Brain microvascular endothelial cell (primary cell): ENCODE data around the gene UFSP1.
A peak's percentile ranks its signal among the peaks of the same experiment; 100 is the strongest.

Experiments used
- DNase-seq: peaks from one replicate; pipeline ENCODE4 v3.0.0-alpha.2; 2020
- H3K27ac ChIP-seq: fragments of 250-450 bp; sonication (Bioruptor Pico); 2 replicates; pipeline ENCODE4 v1.5.1; 2020; ENCODE audit warnings: mild to moderate bottlenecking, moderate library complexity
- H3K27me3 ChIP-seq: fragments of 250-450 bp; sonication (Bioruptor Pico); replicated peaks from 2 replicates; pipeline ENCODE4 v1.5.1; 2020; ENCODE audit warnings: mild to moderate bottlenecking
- H3K36me3 ChIP-seq: fragments of 250-450 bp; sonication (Bioruptor Pico); replicated peaks from 2 replicates; pipeline ENCODE4 v1.5.1; 2020; ENCODE audit warnings: mild to moderate bottlenecking
- H3K4me3 ChIP-seq: 2 replicates; pipeline ENCODE4 v1.5.1; 2011; ENCODE audit warnings: low read depth, mild to moderate bottlenecking, control low read depth, low read length, moderate library complexity
- in situ Hi-C: cut with HindIII; loops from 2 replicates; pipeline ENCODE4 v1.10.0; 2017; ENCODE audit warnings: low sequenced_read_pairs, low pct_ligation_motif_present
- TF ChIP-seq, protein P1 (sequence below): IDR thresholded peaks from 2 replicates; pipeline ENCODE4 v1.5.1; 2011; ENCODE audit warnings: low read depth, mild to moderate bottlenecking, moderate library complexity, low read length, control low read depth, inconsistent platforms; ENCODE audit errors: missing control alignments

UFSP1 gene

GRCh38 chr7:100895956-100896731 is 6.6 kb upstream of the UFSP1 start:
- DNase-seq = no peak
- H3K36me3 ChIP-seq = no peaks in the 10 kb centered on the region
- in situ Hi-C loops = no loop called here
- peaks cover 15% of the 10 kb centered on the region for H3K27me3 ChIP-seq
- TF ChIP-seq, protein P1, sequence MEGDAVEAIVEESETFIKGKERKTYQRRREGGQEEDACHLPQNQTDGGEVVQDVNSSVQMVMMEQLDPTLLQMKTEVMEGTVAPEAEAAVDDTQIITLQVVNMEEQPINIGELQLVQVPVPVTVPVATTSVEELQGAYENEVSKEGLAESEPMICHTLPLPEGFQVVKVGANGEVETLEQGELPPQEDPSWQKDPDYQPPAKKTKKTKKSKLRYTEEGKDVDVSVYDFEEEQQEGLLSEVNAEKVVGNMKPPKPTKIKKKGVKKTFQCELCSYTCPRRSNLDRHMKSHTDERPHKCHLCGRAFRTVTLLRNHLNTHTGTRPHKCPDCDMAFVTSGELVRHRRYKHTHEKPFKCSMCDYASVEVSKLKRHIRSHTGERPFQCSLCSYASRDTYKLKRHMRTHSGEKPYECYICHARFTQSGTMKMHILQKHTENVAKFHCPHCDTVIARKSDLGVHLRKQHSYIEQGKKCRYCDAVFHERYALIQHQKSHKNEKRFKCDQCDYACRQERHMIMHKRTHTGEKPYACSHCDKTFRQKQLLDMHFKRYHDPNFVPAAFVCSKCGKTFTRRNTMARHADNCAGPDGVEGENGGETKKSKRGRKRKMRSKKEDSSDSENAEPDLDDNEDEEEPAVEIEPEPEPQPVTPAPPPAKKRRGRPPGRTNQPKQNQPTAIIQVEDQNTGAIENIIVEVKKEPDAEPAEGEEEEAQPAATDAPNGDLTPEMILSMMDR = no peak
- no peak overlapping the region for H3K27ac ChIP-seq
- peak overlapping the region; percentile 12 for H3K4me3 ChIP-seq

GRCh38 chr7:100895701-100895955 is 6.1 kb upstream of the UFSP1 start, which contains the start of gene ACHE:
Gene ACHE, minus strand, starts transcription at chr7:100895888. Its CDS starts 1,656 bp downstream, at chr7:100894232.
- TF ChIP-seq, protein P1 = no peak
- Histone ChIP-seq H3K36me3 (no peaks in the 10 kb centered on the region), H3K27ac (no peak within 1 kb of the TSS), H3K4me3 (peak within 1 kb of the TSS; percentile 44), H3K27me3 (peaks cover 15% of the 10 kb centered on the region)
- in situ Hi-C loops = no loop called here
- DNase-seq = no peak

DNA sequence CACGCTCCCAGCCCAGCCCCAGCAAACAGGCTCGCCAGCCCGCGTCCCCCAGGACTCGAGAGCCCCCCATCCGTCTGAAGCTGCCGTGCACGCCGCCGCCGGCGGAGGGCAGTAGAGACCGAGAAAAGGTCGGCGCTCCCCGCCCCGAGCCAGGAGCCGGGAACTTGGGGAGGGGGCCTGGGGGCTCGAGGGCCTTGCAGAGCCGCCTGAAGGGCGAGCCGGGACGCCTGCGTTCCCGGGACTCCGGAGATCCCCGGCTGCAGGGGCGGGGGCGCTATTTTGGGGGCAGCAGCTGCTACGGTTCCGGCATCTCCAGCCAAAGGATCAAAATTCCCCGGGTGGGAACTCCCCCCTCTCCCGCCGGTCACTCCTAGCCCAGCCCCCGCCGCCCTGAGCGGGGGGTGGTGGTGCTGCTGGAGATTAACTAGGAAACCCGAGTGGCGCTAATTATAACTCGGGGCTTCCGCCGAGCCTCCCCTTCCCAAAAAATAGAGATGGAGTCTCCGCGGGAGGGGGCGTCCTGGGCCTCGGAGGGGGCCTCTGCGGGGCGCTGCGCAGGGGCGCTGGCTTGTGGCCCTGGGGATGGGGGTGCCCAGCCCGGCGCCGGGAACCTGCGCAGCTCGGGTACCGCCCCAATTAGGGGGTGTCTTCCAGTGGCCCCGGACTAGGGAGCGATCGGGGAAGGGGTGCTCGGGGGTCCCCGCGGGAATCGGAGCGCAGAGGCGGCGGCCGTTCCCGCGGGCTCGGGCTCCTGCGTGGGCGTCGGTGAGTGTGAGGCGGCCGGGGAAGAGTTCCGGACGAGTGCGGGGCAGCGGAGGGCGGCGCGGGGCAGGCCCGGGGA is 5.6 kb upstream of the UFSP1 start:
- Histone ChIP-seq H3K27me3 (peaks cover 15% of the 10 kb centered on the region), H3K27ac (no peak overlapping the region), H3K4me3 (peak overlapping the region; percentile 44), H3K36me3 (no peaks in the 10 kb centered on the region)
- TF ChIP-seq, protein P1 = peak; percentile 81
- in situ Hi-C loops = no loop called here
- DNase-seq = no peak

- Histone ChIP-seq H3K4me3 (no peak overlapping the region), H3K27me3 (peaks cover 15% of the 10 kb centered on the region)
- in situ Hi-C loops = no loop called here
These were observed 4.6 kb upstream of the UFSP1 start for GRCh38 chr7:100893910-100894721.

GRCh38 chr7:100893318-100893895 is 3.9 kb upstream of the UFSP1 start:
- TF ChIP-seq, protein P1 = no peak
- Histone ChIP-seq H3K27me3 (peaks cover 15% of the 10 kb centered on the region), H3K27ac (no peak overlapping the region), H3K36me3 (peaks cover 4% of the 10 kb centered on the region), H3K4me3 (no peak overlapping the region)
- in situ Hi-C loops = no loop called here
- no peak for DNase-seq

More at GRCh38 chr7:100893910-100894721, 4.6 kb upstream of the UFSP1 start:
- no peak for DNase-seq
- Histone ChIP-seq H3K27ac (no peak overlapping the region), H3K36me3 (no peaks in the 10 kb centered on the region)
- TF ChIP-seq, protein P1 = no peak
